Neural cell (in vitro differentiated cells): Measurements from ENCODE around the gene AP2A2.

Experiments
- CTCF ChIP-seq: fragments of 450-650 bp; IDR thresholded peaks from 2 replicates; pipeline ENCODE4 v1.5.1; 2014; ENCODE audit warnings: antibody characterized with exemption, mild to moderate bottlenecking, moderate library complexity; ENCODE audit not compliant: poor library complexity, severe bottlenecking
- EP300 ChIP-seq: fragments of 450-650 bp; conservative IDR thresholded peaks from 2 replicates; pipeline ENCODE4 v1.6.1; 2014; ENCODE audit warnings: antibody characterized with exemption, mild to moderate bottlenecking, moderate library complexity; ENCODE audit not compliant: poor library complexity, severe bottlenecking
- EZH2 ChIP-seq: fragments of 200-600, 300-800 bp; shearing (Covaris generic), sonication (generic); IDR thresholded peaks from 2 replicates; pipeline ENCODE4 v1.6.1; 2014; ENCODE audit warnings: antibody characterized with exemption, low read length, borderline replicate concordance, mild to moderate bottlenecking; ENCODE audit not compliant: insufficient read depth, poor library complexity, severe bottlenecking
- MXI1 ChIP-seq: fragments of 450-650 bp; conservative IDR thresholded peaks from 2 replicates; pipeline ENCODE4 v1.6.1; 2014; ENCODE audit warnings: antibody characterized with exemption, mild to moderate bottlenecking; ENCODE audit not compliant: poor library complexity, severe bottlenecking
- RAD21 ChIP-seq: fragments of 450-650 bp; conservative IDR thresholded peaks from 2 replicates; pipeline ENCODE4 v1.6.1; 2014; ENCODE audit warnings: antibody characterized with exemption, mild to moderate bottlenecking, moderate library complexity
- SMC3 ChIP-seq: fragments of 450-650 bp; conservative IDR thresholded peaks from 2 replicates; pipeline ENCODE4 v1.6.1; 2014; ENCODE audit warnings: antibody characterized with exemption, mild to moderate bottlenecking, moderate library complexity; ENCODE audit not compliant: poor library complexity
- TAF1 ChIP-seq: IDR thresholded peaks from 2 replicates; pipeline ENCODE4 v1.6.1; 2012; ENCODE audit warnings: low read depth
- TF ChIP-seq, protein P1 (sequence below): IDR thresholded peaks from 2 replicates; pipeline ENCODE4 v1.6.1; 2012; ENCODE audit warnings: borderline replicate concordance

DNA sequence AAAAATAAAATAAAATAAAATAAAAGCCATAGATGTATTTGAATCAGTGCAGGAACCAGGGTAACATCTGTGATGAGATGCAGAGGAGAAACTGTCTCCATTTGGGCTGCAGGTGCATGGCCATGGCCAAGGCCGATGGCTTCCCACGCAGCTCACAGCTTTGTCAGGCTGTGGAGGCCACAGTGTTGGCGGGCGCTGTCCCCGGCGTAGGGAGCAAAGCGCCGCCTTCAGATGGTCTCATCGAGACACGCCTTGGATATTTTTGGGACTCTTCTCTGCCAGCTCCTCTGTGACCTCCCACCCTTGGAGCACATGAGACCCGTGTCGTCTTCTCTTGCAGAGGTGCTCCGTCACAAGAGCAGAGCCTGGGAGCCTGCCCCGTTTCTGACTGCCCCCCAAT, 72.2 kb downstream of the AP2A2 start:
- TF ChIP-seq CTCF (no peak), RAD21 (no peak), EZH2 (no peak), TAF1 (no peak), SMC3 (no peak), EP300 (no peak), MXI1 (no peak)
- TF ChIP-seq, protein P1, sequence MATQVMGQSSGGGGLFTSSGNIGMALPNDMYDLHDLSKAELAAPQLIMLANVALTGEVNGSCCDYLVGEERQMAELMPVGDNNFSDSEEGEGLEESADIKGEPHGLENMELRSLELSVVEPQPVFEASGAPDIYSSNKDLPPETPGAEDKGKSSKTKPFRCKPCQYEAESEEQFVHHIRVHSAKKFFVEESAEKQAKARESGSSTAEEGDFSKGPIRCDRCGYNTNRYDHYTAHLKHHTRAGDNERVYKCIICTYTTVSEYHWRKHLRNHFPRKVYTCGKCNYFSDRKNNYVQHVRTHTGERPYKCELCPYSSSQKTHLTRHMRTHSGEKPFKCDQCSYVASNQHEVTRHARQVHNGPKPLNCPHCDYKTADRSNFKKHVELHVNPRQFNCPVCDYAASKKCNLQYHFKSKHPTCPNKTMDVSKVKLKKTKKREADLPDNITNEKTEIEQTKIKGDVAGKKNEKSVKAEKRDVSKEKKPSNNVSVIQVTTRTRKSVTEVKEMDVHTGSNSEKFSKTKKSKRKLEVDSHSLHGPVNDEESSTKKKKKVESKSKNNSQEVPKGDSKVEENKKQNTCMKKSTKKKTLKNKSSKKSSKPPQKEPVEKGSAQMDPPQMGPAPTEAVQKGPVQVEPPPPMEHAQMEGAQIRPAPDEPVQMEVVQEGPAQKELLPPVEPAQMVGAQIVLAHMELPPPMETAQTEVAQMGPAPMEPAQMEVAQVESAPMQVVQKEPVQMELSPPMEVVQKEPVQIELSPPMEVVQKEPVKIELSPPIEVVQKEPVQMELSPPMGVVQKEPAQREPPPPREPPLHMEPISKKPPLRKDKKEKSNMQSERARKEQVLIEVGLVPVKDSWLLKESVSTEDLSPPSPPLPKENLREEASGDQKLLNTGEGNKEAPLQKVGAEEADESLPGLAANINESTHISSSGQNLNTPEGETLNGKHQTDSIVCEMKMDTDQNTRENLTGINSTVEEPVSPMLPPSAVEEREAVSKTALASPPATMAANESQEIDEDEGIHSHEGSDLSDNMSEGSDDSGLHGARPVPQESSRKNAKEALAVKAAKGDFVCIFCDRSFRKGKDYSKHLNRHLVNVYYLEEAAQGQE = no peak
